Stimulated activated CD8-positive, alpha-beta memory T cell treated with anti-CD3 and anti-CD28 coated beads, Interleukin-7, amount 100 ng/mL, for 48 hours (primary cell): ENCODE results near the gene P3H2.

ENCODE experiments used
- DNase-seq, 2 donors: peaks; one replicate each; pipeline ENCODE4 v3.0.0-alpha.2; 2020; ENCODE audit warnings: low read depth in 1 of 2; ENCODE audit errors: extremely low read depth in 1 of 2

The P3H2 gene

GRCh38 chr3:190019006-190019405 is 101.7 kb downstream of the P3H2 start:
- no peak for DNase-seq

- DNase-seq, result no peak
Observed at GRCh38 chr3:190018460-190018859, 102.2 kb downstream of the P3H2 start.

- no peak for DNase-seq
Observed at GRCh38 chr3:190017521-190018288, 103.0 kb downstream of the P3H2 start.

- DNase-seq, result no peak
Observed at GRCh38 chr3:190016966-190017365, 103.7 kb downstream of the P3H2 start.

DNA sequence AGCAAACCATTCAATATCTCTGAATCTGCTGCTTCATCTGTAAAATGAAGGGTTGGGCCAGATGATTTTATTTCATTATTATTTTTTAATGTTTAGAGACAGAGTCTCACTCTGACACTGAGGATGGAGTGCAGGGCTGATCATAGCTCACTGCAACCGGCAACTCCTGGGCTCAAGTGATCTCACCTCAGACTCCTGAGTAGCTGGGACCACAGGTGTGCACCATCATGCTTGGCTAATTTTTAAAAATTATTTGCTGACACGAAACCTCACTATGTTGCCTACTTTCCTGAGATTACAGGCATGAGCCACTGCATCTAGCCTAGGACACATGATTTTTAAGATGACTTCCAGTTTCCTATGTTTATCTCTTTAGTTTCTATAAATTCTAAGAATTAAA is 105.8 kb downstream of the P3H2 start:
- no peak for DNase-seq

- DNase-seq, result no peak
Observed at GRCh38 chr3:190013943-190014924, 106.5 kb downstream of the P3H2 start.

- no peak for DNase-seq
Observed at GRCh38 chr3:190012784-190013183, 107.9 kb downstream of the P3H2 start.

DNA sequence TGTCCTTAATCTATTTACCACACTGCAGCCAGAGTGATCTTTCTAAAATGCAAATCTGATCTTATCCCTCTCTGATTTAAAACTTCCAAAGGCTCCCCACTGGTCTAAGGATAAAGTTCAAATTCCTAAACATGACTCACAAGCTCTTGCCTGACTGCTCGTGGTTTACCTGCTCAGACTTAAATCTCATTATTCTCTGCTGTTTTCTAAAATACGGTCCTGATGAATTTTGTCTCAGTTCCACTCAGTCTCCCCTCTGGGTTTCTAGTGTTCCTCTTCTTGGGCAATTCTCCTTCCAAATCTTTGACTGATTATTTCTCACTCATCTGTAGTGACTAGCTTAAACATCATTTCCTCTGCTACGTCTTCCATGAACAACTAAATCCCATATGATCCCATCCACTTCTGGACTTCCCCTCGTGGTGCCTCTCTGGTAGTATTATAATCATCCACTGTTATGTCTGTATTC is 108.3 kb downstream of the P3H2 start:
- DNase-seq, result no peak

DNA sequence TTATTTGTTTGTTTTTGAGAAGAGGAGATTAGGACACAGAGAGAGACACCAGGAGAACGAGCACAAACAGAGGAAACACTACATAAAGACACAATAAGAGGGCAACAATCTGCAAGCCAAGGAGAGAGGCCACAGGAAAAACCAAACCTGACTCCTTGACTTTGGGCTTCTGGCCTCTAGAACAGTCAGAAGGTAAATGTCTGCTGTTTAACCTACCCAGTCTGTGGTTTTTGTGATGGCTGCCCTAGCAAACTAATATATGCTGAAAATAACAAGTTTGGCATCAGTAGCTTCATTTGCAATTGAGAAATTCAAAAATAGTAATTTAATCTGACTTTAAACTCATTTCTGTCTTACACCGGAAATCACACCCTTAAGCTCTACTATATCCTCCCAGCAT is 110.2 kb downstream of the P3H2 start:
- DNase-seq, result no peak

DNA sequence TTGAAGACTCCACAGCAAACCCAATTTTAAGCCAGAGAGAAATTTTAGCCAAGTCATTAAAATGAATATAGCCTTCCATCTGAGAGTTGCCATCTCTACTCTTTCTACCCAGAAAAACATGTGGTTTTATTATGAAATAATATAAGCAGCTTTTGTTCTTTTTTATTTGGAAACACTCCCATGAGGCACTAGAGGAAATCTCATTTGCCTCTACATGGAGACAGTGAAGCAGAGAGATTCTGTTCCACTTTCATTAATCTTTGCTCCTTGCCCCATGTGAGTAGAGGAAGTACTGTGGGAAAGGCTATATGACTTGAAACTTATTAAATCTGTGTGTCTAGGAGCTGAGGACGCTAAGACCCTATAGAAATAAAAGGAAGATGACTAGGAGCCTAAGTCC is 111.1 kb downstream of the P3H2 start:
- DNase-seq, result no peak

DNA sequence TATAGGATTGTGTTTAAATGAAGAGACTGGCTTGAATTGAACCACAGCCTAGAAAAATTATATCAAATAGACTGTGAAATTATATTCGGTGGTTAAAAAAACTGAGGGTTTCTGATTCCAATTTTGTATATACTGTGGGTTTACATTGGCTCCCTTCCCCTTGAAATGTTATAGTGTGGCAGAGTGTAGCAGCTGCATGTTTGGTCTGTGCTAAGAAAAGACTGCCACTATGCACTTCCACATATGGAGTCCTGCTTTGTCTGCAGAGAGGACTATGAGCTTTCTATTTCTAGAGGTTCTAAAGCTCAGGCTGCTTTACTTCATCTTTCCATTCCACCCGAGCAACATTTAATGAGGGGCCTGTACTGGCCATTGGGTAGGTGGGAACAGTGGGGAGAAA is 112.3 kb downstream of the P3H2 start:
- no peak for DNase-seq

DNA sequence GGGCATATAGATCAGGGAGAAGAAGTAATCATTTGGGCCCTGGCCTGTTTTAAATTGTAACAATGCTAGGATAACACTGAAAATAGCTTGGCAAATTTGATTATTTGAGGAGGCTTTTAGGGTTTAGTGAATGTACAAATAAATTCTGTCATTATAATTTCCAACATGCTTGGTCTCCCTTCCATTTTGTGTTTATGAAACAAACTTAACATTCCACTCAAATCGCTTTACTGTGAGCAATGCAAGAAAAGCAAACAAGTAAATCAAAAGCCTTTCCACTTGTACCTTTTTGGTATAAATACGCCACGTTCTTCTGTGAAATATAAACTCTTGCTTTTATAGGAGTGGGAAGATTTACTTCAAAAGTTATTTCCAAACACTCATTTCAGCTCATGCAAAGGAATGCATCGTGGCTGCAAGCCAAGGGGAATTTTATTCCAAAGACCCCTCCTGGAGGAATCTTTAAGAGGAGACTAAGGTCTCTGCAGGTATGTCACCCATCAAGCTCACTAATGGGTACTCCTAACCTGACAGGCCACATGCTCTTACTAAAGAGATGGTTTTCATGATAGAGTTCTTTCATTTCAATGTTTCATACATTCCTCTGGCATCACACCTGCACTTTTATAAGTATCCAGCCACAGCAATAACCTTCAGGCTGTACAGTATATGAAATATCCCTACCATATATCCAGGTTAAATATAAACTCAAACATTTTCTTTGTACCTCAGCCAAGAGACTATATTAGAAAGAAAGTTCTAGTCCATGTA is 115.2 kb downstream of the P3H2 start:
- no peak for DNase-seq

GRCh38 chr3:190004656-190005055 is 116.0 kb downstream of the P3H2 start:
- DNase-seq, result no peak

DNA sequence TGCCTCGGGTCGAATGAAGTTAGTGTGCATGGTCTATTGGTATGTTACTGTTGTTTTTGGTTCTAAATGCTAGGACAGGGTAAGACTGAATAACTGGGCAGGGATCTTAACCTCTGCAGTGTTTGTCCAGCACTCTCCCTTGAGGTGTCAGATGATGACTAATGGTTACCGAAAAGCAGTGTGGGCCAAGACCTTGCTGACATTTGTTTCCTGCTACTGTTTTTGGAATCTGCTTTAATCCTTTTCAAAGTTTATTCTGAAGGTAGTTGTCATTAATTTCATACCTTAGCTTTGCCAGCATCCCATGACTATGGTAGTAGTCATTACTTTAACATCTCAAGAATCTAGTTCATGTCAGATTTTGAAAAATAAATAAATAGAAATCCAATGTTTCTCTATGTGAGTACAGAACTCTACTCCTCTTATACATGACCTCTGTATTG is 117.0 kb downstream of the P3H2 start:
- no peak for DNase-seq

DNA sequence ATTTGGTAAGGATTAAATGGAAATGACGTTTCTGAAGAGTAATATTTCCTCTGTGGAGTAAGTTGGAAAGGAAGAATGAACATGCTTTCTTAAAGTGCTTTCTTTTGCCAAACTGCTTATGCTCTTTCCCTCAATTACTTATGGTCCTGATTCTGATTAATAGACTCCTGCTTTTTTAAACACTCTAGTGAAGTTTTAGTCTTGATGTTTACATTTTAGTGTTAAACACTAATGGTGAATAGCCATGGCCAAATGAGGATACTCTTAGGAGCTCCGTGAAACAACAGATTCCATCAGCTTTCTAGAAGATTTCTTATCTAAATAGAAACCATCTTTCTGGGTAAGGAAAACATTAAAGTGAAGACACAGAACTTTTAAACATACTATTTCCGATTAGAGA is 117.6 kb downstream of the P3H2 start:
- DNase-seq, result no peak

DNA sequence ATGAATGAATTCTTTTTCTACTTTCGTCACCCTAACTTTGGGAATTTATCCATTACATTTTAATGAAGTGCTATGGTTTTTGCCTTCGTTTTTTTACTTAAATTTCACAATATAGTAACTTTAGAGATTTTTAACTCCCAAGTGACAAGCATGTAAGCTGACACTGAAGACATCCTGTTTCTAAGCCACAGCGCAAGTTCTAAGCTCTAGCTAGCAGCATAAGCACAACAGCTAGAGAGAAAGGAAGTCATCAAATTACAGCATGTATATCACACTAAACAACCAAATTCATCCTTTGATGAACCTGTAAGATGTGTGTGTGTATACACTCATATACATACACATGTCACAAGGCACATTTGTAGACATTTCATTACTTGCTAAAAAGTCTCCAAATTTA is 119.3 kb downstream of the P3H2 start:
- no peak for DNase-seq

GRCh38 chr3:190000861-190001196 is 119.9 kb downstream of the P3H2 start:
- no peak for DNase-seq

GRCh38 chr3:190000187-190000860 is 120.4 kb downstream of the P3H2 start:
- no peak for DNase-seq

DNA sequence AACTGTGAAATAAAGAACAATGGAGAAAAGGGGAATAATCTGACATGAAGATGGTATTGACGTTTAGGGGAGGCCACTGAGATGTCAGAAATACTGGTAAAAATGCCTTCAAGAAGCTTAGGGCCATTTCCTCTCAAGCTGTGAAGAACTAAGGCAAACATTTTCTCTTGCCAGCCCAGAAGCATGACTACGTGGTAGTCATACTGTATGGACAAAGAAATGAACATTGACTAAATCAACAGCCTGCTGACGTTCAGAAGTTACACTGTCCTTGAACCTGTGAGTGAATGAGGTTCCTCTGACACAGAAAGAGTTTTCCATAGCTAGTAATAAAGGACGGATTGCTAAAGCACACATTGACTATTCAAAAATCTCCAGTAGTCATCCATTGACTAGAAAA is 121.0 kb downstream of the P3H2 start:
- no peak for DNase-seq

- no peak for DNase-seq
Observed at GRCh38 chr3:189995129-189995528, 125.6 kb downstream of the P3H2 start.

GRCh38 chr3:189990826-189991225 is 129.9 kb downstream of the P3H2 start:
- DNase-seq, result no peak
